ENCODE data around the gene KRTAP4-4. TPM values are rescaled to one million over a fixed set of nuclear protein-coding genes. Genes with fewer than 3 reads are reported as not detected.
"Not testable (repeated sequence)": the region's sequence is repeated elsewhere in the genome, so short reads cannot be mapped to it uniquely, and the experiment has no call there.

KRTAP4-4 gene
- total and polyA plus RNA-seq, 2 experiments from 2014 or later: not detected

DNA sequence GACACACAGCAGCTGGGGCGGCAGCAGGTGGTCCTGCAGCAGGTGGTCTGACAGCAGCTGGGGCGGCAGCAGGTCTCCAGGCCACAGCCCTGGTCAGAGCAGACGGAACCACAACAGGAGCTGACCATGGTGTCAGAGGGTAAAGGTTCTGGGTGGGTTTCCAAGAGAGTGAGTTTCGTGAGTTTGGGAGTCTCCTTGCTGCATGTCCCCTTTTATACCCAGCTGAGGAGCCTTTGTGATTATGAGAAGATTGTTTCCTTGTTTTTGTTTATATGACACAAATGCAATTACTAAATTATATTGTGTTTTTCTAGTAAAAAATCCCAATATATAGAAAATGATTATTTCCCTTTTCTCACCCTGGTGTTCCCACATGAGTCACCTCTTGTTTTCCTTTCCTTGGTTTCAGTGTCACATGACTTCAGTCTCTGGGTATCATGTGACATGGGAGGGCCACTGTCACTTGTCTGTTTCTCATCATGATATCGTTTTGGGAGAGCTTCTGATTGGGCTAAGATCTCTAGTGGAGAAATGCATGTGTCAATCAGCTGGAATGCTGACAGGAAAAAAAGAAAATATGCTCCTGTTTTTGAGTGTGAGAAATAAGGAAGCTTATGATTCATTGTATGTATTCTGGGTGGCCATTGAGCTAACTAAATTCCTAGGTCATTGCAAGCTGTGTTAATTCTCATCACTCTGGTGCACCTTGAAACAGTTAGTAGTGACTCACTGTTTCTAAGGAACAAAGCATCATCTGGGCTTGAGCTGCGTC lies 20.0 kb downstream of the KRTAP4-4 start, which contains the start of gene KRTAP4-6:
Gene KRTAP4-6 (minus strand): TSS at position 185 of the 772 bp plus-strand sequence. CDS start 57 bp downstream, at position 128.
- peak; percentile 95 for DNase-seq
- Histone ChIP-seq H3F3A (ENCODE audit: insufficient read depth) (peaks cover 13% of the 10 kb centered on the region), H4K20me1 (ENCODE audit: insufficient read depth) (no peaks in the 10 kb centered on the region), H3K4me3 (no peak within 1 kb of the TSS), H2AFZ (no peak within 1 kb of the TSS), H3K9me2 (ENCODE audit: insufficient read depth) (peaks cover 2% of the 10 kb centered on the region; the same call in 1 of the 2 replicates), H3K27ac (peak within 1 kb of the TSS; percentile 83), H3K9me3 (ENCODE audit: low read depth) (no peaks in the 10 kb centered on the region), H3K27me3 (replicated peaks; ENCODE audit: insufficient read depth) (no peaks in the 10 kb centered on the region), H3K4me2 (ENCODE audit: unreplicated experiment) (peak within 1 kb of the TSS; percentile 38), H3K4me1 (ENCODE audit: insufficient read depth) (peaks cover 14% of the 10 kb centered on the region), H3K9ac (peak within 1 kb of the TSS; percentile 10; the same call in 1 of the 2 replicates), H3K36me3 (ENCODE audit: low read depth) (no peaks in the 10 kb centered on the region), H3K79me2 (ENCODE audit: insufficient read depth) (no peaks in the 10 kb centered on the region)
- TF ChIP-seq EZH2 (IDR thresholded peaks at IDR 0.05; ENCODE audit: insufficient read depth, poor library complexity, severe bottlenecking) (no peak), EZH2phosphoT487 (IDR thresholded peaks at IDR 0.05; ENCODE audit: insufficient read depth, low read depth) (0 out of 2 replicates have a peak, but pooled peaks have one; percentile 32)
- in situ Hi-C loops (cut with MboI): no loop called here
- WGBS, 2 experiments (ENCODE audit: low coverage in 1 of 2, low lambda C conversion rate in 2 of 2, missing lambda C conversion rate in 2 of 2): 67 to 68% methylated on average over 6 of the region's 6 CpGs

DNA sequence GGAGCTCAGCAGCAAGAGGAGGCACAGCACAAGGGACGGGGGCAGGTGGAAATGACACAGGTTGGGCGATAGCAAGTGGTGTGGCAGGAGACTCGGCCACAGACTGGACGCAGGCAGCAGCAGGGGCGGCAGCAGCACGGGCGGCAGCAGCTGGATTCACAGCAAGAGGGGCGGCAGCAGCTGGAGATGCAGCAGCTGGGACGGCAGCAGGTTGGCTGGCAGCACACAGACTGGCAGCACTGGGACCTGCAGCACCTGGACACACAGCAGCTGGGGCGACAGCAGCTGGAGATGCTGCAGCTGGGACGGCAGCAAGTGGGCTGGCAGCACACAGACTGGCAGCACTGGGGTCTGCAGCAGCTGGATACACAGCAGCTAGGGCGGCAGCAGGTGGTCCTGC lies 20.7 kb downstream of the KRTAP4-4 start:
- H3K9ac ChIP-seq; H3K27ac ChIP-seq; H2AFZ ChIP-seq; H3K27me3 ChIP-seq (replicated peaks; ENCODE audit: insufficient read depth); H4K20me1 ChIP-seq (ENCODE audit: insufficient read depth); H3K36me3 ChIP-seq (ENCODE audit: low read depth); H3K4me3 ChIP-seq; H3K9me3 ChIP-seq (ENCODE audit: low read depth); DNase-seq; H3K79me2 ChIP-seq (ENCODE audit: insufficient read depth); H3K4me2 ChIP-seq (ENCODE audit: unreplicated experiment); H3K9me2 ChIP-seq (ENCODE audit: insufficient read depth); in situ Hi-C loops (cut with MboI): not testable (repeated sequence)
- peaks cover 13% of the 10 kb centered on the region for H3F3A ChIP-seq (ENCODE audit: insufficient read depth)
- peaks cover 14% of the 10 kb centered on the region for H3K4me1 ChIP-seq (ENCODE audit: insufficient read depth)
- WGBS, 2 experiments (ENCODE audit: low coverage in 1 of 2, low lambda C conversion rate in 2 of 2, missing lambda C conversion rate in 2 of 2): 90 to 91% methylated on average over 11 to 12 of the region's 12 CpGs

DNA sequence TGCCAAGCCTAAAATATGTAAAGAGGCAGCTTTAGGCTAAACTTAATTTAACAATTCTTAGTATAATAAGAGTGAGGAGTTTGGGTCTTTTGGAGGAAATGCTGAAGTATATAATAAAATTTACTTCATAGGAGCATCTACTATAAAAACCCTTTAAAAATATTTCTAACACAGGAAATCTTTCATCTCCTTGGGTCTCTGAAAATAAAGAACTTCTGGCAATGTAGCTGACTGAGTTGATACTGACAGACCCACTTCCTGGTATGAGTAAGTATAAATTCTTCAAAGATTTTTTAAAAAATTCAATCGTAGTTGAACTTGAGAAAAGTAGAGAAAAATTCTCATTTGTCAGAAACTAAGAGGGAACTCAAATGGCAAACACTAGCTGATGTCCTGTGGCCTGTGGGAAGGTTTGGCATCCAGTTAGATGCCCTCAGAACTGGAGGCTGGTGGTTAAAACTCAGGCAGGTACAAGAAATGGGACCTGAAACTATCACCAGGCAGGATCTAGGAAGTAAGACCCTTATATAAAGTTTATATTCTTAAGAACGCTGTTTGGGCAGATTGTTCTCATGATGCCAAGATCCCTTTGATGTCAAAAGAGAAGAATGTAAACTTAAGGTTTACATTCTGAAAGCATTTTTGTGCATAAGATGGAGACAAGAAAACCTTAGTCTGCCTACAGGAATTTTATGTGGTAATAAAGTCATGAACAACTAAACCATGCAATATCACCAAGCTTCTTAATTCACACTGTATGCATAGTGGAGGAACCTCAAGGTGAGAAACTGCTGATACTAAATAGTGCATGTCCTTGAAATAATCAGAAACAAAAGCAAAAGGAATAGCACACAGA lies 26.4 kb downstream of the KRTAP4-4 start:
- Histone ChIP-seq H3K27ac (peak overlapping the region; percentile 33), H3K27me3 (replicated peaks; ENCODE audit: insufficient read depth) (no peaks in the 10 kb centered on the region), H3K9me2 (ENCODE audit: insufficient read depth) (peaks cover 2% of the 10 kb centered on the region; the same call in 1 of the 2 replicates), H3K4me1 (ENCODE audit: insufficient read depth) (peaks cover 28% of the 10 kb centered on the region), H3K9ac (no peak overlapping the region), H4K20me1 (ENCODE audit: insufficient read depth) (no peaks in the 10 kb centered on the region), H3K79me2 (ENCODE audit: insufficient read depth) (no peaks in the 10 kb centered on the region), H3K9me3 (ENCODE audit: low read depth) (no peaks in the 10 kb centered on the region), H3F3A (ENCODE audit: insufficient read depth) (peaks cover 28% of the 10 kb centered on the region; the same call in 1 of the 2 replicates), H3K36me3 (ENCODE audit: low read depth) (no peaks in the 10 kb centered on the region), H3K4me2 (ENCODE audit: unreplicated experiment) (peak overlapping the region; percentile 24), H3K4me3 (no peak overlapping the region), H2AFZ (peak overlapping the region; percentile 72)
- in situ Hi-C loops (cut with MboI): no loop called here
- no peak for DNase-seq
- no peak for TF ChIP-seq EZH2phosphoT487 (IDR thresholded peaks at IDR 0.05; ENCODE audit: insufficient read depth, low read depth)
- TF ChIP-seq EZH2 (IDR thresholded peaks at IDR 0.05; ENCODE audit: insufficient read depth, poor library complexity, severe bottlenecking): no peak
- WGBS, 2 experiments (ENCODE audit: low coverage in 1 of 2, low lambda C conversion rate in 2 of 2, missing lambda C conversion rate in 2 of 2): 70 to 72% methylated on average over 2 of the region's 2 CpGs

DNA sequence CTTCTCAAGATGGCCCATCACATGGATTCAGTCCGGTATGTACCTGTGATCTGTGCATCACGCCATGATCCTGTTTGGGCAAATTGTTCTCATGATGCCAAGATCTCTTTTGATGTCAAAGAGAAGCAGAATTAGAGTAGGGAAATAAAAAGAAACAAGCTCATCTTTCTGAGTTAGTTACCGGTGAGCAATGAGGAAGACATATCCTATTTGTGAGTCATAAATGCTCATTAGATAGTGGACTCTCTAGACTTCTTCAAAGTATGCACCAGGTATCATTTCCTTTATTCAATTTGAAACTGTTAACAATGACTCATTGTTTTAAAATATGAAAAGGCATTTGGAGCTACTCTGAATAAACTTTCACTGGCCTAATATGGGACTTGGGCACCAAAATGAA lies 28.6 kb downstream of the KRTAP4-4 start:
- Histone ChIP-seq H3K4me3 (no peak overlapping the region), H4K20me1 (ENCODE audit: insufficient read depth) (no peaks in the 10 kb centered on the region), H3K27me3 (replicated peaks; ENCODE audit: insufficient read depth) (no peaks in the 10 kb centered on the region), H3K36me3 (ENCODE audit: low read depth) (no peaks in the 10 kb centered on the region), H3K4me2 (ENCODE audit: unreplicated experiment) (peak overlapping the region; percentile 50), H2AFZ (peak overlapping the region; percentile 53), H3K9me3 (ENCODE audit: low read depth) (no peaks in the 10 kb centered on the region), H3K79me2 (ENCODE audit: insufficient read depth) (no peaks in the 10 kb centered on the region), H3F3A (ENCODE audit: insufficient read depth) (peaks cover 28% of the 10 kb centered on the region; the same call in 1 of the 2 replicates), H3K9ac (no peak overlapping the region), H3K27ac (peak overlapping the region; percentile 7; the same call in 1 of the 2 replicates), H3K4me1 (ENCODE audit: insufficient read depth) (peaks cover 28% of the 10 kb centered on the region), H3K9me2 (ENCODE audit: insufficient read depth) (no peaks in the 10 kb centered on the region)
- in situ Hi-C loops (cut with MboI): no loop called here
- peak; percentile 51 for DNase-seq
- 51 to 52% methylated on average over 3 of the region's 3 CpGs for WGBS, 2 experiments (ENCODE audit: low coverage in 1 of 2, low lambda C conversion rate in 2 of 2, missing lambda C conversion rate in 2 of 2)
- TF ChIP-seq EZH2 (IDR thresholded peaks at IDR 0.05; ENCODE audit: insufficient read depth, poor library complexity, severe bottlenecking) (no peak), EZH2phosphoT487 (IDR thresholded peaks at IDR 0.05; ENCODE audit: insufficient read depth, low read depth) (no peak)

All from GM23248 (cell line).